ENCODE results near the gene SYCE3. TPM values are rescaled to one million over a fixed set of nuclear protein-coding genes. Genes with fewer than 3 reads are reported as not detected.
"Not testable (repeated sequence)": the region's sequence is repeated elsewhere in the genome, so short reads cannot be mapped to it uniquely, and the experiment has no call there.

SYCE3 gene, protein sequence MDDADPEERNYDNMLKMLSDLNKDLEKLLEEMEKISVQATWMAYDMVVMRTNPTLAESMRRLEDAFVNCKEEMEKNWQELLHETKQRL
- total RNA-seq (2014; rRNA removed; shearing (Covaris generic)) = not detected in 2 replicates
- not detected in 2 replicates for polyA plus RNA-seq (2015; cell fraction: cytosol; rRNA removed)
- polyA plus RNA-seq (2015; cell fraction: nucleus; rRNA removed) = not detected in 2 replicates

DNA sequence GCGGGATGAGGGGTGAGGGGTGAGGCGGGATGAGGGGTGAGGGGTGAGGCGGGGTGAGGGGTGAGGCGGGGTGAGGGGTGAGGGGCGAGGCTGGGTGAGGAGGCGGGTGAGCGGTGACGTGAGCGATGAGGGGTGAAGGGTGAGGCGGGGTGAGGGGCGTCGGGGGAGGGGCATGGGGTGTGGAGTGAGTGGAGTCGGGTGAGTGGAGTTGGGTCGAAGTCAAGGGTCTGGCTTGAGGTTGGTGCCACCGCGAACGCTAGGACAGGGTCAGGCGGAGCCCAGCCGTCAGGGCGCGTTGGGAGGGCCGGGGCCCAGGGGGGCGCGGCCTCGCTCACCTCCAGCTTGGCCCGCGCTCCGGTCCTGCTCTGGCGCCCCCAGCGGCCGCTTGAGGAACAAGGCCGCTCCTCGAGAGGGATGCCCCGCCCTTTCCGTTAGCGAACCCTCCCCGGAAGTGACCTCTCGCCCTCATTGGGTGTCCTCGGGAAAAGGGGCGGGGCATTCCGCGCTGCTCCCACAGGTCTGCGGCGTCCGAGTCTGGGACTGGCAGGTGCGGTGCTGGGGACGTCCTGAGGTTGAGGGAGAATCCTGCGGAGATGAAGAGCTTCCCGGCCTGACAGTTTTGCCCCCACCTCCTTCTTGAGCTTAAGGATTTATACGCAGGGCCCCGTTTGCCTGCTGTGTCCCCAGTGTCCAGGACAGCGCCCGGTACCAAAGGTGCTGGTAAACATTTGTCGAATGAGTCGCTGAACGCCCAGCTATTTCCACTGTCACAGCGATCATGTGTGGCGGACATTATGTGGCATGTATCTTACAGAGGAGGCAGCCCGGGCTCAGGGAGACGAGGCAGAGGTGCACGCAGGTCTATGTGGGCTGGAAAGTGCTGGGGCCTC is at the start of gene SYCE3:
SYCE3 (minus strand) TSS at position 397 of the 890 bp plus-strand sequence. CDS start 6,514 bp downstream, outside the sequence.
- in situ Hi-C loops (cut with HindIII; ENCODE audit: low pct_unique_long_range_greater_than_20kb, low sequenced_read_pairs) = no loop called here
- peak; percentile 97 for DNase-seq (ENCODE audit: low read depth, low spot score)

DNA sequence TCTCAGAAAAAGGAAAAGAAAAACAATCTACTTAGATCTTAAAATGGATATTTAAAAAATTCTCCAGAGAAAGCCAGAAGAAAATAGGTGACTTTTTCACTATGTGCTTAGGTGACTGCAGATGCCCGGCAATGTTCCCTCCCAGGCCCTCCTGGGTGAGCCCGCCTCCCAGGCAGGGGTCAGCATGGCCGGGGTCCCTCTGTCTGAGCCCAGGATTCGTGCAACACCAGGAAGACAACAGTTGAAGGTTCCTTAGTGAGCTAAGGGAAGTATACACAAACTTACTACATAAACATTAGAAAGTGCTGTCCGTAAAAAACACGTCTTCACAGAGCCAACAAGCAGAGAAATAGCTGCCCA is 49.4 kb upstream of the SYCE3 start:
- in situ Hi-C loops (cut with HindIII; ENCODE audit: low pct_unique_long_range_greater_than_20kb, low sequenced_read_pairs) = no loop called here
- no peak for DNase-seq (ENCODE audit: low read depth, low spot score)

DNA sequence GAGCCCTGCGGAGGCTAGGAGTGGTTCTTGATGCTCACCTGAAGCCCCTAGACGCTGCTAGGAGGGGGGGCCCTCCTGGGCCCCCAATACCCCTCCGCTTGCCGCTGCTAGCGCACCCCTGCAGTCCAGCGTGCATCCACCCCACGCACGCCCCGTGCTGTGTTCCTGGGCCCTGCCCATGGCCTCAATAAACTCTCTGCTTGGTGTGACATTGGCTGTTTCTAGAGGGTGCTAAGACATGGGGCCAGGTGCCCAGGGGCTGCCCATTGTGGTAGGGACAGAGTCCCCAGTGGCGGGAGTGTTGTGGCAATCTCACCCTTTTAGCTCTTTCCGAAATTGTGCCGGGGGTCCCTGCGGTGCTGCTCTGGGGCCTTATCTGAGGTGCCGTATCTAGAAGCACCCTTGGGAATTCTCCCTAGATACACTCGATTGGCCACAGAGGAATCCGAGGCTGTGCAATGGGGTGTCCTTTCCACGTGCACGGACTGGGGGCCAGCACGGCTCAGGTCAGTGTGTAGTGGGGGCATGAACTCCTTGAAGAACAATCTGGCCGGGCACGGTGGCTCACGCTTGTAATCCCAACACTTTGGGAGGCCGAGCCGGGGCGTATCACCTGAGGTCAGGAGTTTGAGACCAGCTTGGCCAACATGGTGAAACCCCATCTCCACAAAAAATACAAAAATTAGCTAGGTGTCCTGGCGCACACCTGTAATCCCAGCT is 48.8 kb upstream of the SYCE3 start:
- no peak for DNase-seq (ENCODE audit: low read depth, low spot score)
- in situ Hi-C loops (cut with HindIII; ENCODE audit: low pct_unique_long_range_greater_than_20kb, low sequenced_read_pairs) = no loop called here

DNA sequence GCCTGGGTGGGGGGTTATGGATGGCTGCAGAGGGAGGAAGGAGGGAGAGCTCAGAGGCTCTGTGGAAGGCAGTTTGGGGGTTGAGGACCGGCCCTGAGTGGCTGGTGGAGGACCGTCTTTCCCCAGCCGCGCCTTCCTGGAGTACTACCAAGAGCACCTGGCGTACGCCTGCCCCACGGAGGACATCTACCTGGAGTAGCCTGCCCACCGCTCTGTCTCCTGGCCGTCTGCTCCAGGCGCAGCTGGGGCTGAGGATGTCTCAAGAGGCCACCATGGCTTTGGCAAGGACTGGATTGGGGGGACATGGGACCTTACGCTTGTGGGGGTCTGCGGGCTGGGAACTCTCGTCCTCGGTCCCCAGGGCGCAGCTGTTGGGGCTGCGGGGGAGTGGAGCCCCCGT is 47.9 kb upstream of the SYCE3 start:
- in situ Hi-C loops (cut with HindIII; ENCODE audit: low pct_unique_long_range_greater_than_20kb, low sequenced_read_pairs) = no loop called here
- DNase-seq (ENCODE audit: low read depth, low spot score) = no peak

DNA sequence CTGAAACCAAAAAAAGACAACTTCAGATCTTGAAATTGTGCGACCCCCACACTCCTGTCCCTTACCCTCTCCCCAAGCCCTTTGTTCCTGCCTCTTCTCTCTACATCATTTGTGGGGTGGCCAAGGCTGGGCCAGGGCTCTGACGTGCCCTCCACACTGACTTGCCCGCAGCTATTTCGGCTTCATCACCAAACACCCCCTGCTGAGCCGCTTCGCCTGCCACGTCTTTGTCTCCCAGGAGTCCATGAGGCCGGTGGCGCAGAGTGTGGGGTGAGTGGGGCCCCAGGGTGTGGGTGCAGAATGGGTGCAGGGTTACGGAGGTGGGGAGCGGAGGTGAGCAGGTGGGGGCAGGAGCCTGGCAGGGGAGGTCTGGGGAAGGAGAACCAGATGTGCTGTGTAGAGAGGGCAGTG is 47.3 kb upstream of the SYCE3 start:
- no peak for DNase-seq (ENCODE audit: low read depth, low spot score)
- in situ Hi-C loops (cut with HindIII; ENCODE audit: low pct_unique_long_range_greater_than_20kb, low sequenced_read_pairs) = no loop called here

DNA sequence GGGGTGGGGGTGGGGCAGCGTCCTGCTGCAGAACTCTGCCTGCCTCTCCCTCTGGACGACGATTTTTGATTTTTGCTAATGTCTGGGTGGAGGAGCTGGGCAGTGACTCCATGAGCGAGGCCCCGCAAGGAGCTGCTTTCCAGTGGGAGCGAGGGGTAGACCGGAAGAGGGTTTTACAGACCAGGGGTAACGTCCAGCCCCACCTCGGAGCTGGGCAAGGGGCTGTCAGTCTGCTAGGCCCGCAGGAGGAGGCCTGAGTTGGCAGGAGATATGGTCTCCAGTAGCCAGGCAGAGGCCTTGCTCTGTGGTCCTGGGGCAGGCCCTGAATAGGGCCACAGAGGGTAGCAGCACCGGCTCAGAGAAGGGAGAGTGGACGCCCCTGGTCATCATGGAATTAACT is 46.9 kb upstream of the SYCE3 start:
- no peak for DNase-seq (ENCODE audit: low read depth, low spot score)
- in situ Hi-C loops (cut with HindIII; ENCODE audit: low pct_unique_long_range_greater_than_20kb, low sequenced_read_pairs) = no loop called here

DNA sequence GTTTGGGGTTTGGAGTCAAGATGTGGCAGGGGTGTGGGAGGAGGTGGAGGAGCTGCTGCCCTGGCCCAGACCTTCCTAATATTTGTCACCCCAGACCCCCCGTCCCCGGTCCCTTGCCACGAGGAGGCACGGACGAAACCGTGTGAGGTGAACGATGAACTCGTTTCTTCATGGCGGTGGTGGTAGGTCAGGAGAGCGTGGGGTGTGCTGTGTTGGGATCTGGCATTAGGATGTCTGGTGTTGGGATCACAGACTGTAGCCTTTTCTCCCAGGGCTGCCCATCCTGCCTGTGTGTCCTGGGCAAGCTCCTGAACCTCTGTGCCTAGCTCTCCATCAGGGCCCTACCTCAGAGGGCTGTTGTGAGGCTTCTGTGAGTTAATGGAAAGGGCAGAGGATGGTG is 46.3 kb upstream of the SYCE3 start:
- no peak for DNase-seq (ENCODE audit: low read depth, low spot score)
- in situ Hi-C loops (cut with HindIII; ENCODE audit: low pct_unique_long_range_greater_than_20kb, low sequenced_read_pairs) = no loop called here

DNA sequence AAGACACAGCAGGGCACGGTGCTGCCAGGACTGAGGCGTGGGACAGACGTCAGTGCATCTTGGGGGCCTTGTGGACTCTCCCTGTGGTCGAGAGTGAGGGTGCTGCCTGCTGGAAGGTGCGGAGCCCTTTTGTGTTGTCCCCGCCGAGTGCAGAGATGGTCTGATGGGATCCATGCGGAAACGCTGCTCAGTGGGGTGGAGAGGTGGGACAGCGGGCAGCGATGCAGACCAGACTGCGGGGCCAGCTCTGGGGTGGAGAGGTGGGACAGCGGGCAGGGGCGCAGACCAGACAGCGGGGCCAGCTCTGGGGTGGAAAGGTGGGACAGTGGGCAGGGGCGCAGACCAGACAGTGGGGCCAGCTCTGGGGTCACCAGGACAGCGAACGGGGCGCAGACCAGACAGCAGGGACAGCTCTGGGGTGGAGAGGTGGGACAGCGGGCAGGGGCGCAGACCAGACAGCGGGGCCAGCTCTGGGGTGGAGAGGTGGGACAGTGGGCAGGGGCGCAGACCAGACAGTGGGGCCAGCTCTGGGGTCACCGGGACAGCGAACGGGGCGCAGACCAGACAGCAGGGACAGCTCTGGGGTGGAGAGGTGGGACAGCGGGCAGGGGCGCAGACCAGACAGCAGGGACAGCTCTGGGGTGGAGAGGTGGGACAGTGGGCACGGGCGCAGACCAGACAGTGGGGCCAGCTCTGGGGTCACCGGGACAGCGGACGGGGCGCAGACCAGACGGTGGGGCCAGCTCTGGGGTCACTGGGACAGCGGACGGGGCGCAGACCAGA is 45.5 kb upstream of the SYCE3 start:
- DNase-seq (ENCODE audit: low read depth, low spot score); in situ Hi-C loops (cut with HindIII; ENCODE audit: low pct_unique_long_range_greater_than_20kb, low sequenced_read_pairs): not testable (repeated sequence)

DNA sequence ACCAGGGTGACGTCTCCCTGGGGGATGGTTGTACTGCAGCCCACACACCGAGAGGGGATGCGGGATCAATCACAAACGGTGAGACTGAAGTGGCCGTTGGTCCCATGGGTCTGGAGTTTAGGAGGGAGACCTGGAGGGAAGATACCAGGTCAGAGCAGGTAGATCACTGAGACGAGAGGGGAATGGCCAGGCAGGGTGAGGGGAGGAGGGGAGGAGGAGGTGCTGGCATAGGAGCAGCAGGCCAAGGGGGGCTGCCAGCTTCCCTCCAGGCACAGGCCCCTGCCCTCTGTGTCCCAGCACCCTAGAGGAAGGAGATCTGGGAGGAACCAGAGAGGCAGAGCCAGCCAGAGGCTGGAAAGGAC is 44.9 kb upstream of the SYCE3 start:
- in situ Hi-C loops (cut with HindIII; ENCODE audit: low pct_unique_long_range_greater_than_20kb, low sequenced_read_pairs) = no loop called here
- DNase-seq (ENCODE audit: low read depth, low spot score) = no peak

DNA sequence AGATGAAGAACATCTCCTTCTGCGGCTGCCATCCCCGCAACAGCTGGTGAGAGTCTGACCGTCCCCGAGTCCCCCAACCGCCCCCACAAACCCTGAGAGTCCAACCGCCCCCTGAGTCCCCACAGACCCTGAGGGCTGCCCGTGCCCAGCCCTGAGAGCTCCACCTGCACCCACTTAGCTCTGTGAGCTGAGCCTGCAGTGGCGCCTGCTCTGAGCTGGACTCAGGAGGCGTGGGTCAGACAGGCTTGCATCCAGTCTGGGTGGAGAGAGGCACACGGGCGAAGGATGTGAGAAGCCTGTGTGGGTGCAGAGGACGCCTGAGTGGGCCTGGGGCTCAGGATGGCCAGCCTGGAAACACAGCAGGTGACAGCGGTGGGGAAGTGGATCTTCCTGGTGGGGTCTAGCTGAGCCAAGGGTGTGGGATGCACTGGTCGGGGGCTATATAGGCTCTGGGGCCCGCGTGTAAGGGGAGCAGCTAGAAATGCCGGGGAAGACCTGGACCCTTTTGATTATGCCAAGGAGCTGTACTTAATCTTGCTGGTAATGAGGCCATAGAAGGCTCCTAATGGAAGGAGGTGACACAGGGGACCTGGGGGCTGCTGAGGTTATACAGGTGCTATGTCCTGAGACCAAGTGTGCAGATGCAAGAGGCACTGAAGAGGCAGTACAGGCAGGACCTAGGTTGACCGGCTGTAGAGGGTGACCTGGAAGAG is 44.4 kb upstream of the SYCE3 start:
- in situ Hi-C loops (cut with HindIII; ENCODE audit: low pct_unique_long_range_greater_than_20kb, low sequenced_read_pairs) = no loop called here
- DNase-seq (ENCODE audit: low read depth, low spot score) = no peak

DNA sequence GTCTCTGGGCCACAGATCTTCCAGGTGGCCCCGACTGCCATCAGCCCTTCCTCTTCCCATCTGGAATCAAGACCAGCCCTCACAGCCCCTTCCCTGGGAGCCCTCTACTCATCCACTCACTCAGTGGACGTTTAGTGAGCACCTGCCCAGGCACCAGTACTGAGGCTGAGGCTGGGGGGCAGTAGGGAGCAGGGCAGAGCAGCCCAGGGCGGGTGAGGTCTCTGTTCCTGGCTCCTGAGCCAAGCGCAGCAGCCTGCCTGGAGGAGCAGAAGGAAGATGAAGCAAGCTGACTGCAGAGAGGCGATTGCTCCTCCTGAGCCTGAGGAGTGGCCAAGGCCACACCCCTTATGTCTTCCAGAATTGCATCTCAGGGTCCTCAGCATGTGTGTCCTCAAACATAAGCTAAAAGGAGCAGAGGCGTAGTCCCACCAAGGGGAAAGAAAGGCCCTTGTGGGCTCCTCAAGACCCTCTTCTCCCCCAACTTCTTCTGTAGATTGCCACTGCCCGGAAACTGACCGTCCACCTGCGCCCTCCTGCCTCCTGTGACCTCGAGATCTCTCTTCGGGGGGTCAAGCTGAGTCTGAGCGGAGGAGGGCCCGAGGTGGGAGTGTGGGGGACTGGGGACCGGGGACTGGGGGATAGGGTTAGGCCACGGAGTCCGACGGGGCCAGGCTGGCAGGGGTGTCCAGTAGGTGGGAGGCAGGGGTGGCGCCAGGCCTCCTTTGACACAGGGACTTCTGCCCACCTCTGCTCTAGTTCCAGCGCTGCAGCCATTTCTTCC is 43.6 kb upstream of the SYCE3 start:
- in situ Hi-C loops (cut with HindIII; ENCODE audit: low pct_unique_long_range_greater_than_20kb, low sequenced_read_pairs) = no loop called here
- no peak for DNase-seq (ENCODE audit: low read depth, low spot score)

DNA sequence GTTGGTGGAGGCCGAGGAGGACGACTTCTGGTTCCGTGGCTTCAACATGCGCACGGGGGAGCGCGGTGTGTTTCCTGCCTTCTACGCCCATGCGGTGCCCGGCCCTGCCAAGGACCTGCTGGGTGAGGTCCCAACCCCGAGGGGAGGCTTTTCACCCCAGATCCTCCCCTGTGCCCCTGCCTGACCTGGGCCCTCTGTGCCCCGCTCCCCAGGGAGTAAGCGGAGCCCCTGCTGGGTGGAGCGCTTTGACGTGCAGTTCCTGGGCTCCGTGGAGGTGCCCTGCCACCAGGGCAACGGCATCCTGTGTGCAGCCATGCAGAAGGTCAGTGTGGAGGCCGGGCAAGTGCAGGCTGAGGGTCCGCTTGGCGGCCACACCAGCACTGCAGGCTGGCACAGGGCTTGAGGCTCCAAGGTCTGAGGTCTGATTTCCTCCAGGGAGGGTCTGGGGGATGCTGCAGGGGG is 42.9 kb upstream of the SYCE3 start:
- in situ Hi-C loops (cut with HindIII; ENCODE audit: low pct_unique_long_range_greater_than_20kb, low sequenced_read_pairs) = no loop called here
- no peak for DNase-seq (ENCODE audit: low read depth, low spot score)

DNA sequence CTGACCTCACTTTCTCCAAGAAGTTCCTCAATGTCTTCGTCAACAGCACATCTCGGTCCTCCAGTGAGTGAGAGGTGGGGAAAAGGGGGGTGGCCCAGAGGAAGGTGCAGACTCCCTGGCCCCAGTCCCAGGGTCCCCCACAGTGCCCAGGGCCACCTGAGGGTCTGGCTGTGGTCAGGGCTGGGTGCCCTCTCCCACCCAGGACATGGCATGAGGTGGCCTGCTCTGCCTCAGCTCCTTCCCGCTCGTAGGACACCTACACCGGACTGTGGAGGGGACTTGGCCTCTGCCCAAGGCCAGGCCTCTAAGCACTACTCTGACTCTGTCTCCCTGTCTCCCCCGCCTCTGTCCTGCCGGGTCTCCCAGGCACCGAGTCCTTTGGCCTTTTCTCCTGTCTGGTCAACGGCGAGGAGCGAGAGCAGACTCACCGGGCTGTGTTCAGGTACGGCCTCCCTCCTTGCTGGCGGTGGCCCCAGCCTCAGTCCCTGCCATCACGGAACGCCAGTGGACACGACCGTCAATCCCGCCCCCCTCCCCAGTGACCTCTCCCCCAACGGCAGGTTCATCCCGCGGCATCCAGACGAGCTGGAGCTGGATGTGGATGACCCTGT is 42.4 kb upstream of the SYCE3 start:
- in situ Hi-C loops (cut with HindIII; ENCODE audit: low pct_unique_long_range_greater_than_20kb, low sequenced_read_pairs) = no loop called here
- DNase-seq (ENCODE audit: low read depth, low spot score) = no peak

DNA sequence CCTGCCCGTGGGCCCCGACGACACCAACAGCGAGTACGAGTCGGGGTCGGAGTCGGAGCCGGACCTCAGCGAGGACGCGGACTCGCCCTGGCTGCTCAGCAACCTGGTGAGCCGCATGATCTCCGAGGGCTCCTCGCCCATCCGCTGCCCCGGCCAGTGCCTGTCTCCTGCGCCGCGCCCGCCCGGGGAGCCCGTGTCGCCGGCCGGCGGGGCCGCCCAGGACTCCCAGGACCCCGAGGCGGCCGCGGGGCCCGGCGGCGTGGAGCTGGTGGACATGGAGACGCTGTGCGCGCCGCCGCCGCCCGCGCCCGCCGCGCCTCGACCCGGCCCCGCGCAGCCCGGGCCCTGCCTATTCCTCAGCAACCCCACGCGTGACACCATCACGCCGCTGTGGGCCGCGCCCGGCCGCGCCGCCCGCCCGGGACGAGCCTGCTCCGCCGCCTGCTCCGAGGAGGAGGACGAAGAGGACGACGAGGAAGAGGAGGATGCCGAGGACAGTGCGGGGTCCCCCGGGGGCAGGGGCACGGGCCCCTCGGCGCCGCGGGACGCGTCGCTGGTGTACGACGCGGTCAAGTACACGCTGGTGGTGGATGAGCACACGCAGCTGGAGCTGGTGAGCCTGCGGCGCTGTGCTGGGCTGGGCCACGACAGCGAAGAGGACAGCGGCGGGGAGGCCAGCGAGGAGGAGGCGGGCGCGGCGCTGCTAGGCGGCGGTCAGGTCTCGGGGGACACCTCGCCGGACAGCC is 41.7 kb upstream of the SYCE3 start:
- DNase-seq (ENCODE audit: low read depth, low spot score) = no peak
- in situ Hi-C loops (cut with HindIII; ENCODE audit: low pct_unique_long_range_greater_than_20kb, low sequenced_read_pairs) = no loop called here

DNA sequence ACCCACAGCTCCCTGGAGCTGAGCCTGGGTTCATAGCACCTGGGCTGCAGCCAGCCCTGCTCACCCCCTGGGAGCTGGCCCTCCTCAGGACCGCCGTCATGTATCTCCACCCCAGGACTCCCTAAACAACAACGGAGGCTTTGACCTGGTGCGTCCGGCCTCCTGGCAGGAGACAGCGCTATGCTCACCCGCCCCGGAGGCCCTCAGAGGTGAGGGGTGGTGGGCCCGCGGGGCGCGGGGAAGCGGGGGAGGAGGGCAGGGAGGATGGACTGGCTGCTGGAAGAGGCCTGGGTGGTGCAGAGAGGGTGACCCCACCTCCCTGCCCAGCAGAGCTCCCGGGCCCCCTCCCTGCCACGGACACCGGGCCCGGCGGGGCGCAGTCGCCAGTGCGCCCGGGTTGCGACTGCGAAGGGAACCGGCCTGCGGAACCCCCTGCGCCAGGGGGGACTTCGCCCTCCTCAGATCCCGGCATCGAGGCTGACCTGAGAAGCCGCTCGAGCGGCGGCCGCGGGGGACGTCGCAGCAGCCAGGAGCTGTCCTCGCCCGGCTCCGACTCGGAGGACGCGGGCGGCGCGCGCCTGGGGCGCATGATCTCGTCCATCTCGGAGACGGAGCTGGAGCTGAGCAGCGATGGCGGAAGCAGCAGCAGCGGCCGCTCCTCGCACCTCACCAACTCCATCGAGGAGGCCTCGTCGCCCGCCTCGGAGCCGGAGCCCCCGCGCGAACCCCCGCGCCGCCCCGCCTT is 41.0 kb upstream of the SYCE3 start:
- DNase-seq (ENCODE audit: low read depth, low spot score) = no peak
- in situ Hi-C loops (cut with HindIII; ENCODE audit: low pct_unique_long_range_greater_than_20kb, low sequenced_read_pairs) = no loop called here

All from SK-MEL-5 (cell line).